T-helper 1 cell treated with Interleukin-12 subunit alpha and Interleukin-12 subunit beta and Interleukin-4 antibody, amounts not matched to agents 30 μg/mL and 1 μg/mL, for 36 hours (primary cell): ENCODE results near the gene ATG3.

ENCODE experiments used
- H3K27ac Mint-ChIP-seq: one replicate; pipeline ENCODE4 v1.8.0; 2021; ENCODE audit warnings: mild to moderate bottlenecking, mixed read lengths
- H3K27me3 Mint-ChIP-seq: one replicate; pipeline ENCODE4 v1.8.0; 2021; ENCODE audit warnings: low read depth, mixed read lengths
- H3K36me3 Mint-ChIP-seq: one replicate; pipeline ENCODE4 v1.8.0; 2021; ENCODE audit warnings: low read depth, mixed read lengths
- H3K4me1 Mint-ChIP-seq: one replicate; pipeline ENCODE4 v1.8.0; 2021; ENCODE audit warnings: low read depth, mixed read lengths
- H3K4me3 Mint-ChIP-seq: one replicate; pipeline ENCODE4 v1.8.0; 2021; ENCODE audit warnings: mild to moderate bottlenecking, moderate library complexity, mixed read lengths
- H3K9me3 Mint-ChIP-seq: one replicate; pipeline ENCODE4 v1.8.0; 2021; ENCODE audit warnings: mixed read lengths

The ATG3 gene

DNA sequence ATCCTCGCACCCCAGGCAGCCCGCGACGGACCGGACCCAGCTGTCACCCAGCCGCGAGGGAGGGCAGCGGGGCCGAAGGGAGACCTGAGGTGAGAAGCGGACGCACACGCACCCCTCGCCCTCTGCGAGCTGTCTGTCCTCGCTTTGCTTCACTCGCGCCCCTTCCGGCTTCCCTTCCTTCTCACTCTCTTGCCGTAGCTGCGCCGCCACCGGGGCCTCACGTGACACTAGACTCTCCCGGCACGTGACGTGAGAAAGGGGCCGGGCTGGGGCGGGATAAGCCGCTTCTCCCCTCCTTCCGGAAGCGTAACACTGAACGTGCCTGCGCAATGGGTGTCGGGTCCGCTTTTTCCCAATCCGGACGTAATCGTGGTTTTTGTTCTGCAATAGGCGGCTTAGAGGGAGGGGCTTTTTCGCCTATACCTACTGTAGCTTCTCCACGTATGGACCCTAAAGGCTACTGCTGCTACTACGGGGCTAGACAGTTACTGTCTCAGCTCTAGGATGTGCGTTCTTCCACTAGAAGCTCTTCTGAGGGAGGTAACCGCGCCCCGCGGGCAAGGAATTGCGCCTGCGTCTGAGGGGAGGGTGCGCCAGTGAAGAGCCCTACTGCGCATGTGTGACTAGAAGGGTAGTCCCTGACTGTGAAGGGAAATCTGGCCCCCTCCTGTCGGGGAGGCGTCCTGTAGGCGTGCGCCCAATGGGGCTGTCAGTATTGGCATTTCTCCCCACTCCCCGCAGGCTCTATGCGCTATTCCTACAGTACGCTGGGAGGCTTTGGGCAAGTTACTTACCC is at the start of gene ATG3, which contains the start of gene SLC35A5:
Gene ATG3, minus strand, starts transcription at position 229 of the 796 bp plus-strand sequence. CDS start 434 bp downstream, outside the sequence.
Gene SLC35A5, plus strand, starts transcription at position 312 of the 796 bp plus-strand sequence. CDS start 1,359 bp downstream, outside the sequence.
- Mint-ChIP-seq H3K4me3 (peak within 1 kb of the TSS; percentile 97), H3K27me3 (no peaks in the 10 kb centered on the region), H3K27ac (peak within 1 kb of the TSS; percentile 99), H3K36me3 (peaks cover 18% of the 10 kb centered on the region), H3K9me3 (no peaks in the 10 kb centered on the region), H3K4me1 (peaks cover 28% of the 10 kb centered on the region)

DNA sequence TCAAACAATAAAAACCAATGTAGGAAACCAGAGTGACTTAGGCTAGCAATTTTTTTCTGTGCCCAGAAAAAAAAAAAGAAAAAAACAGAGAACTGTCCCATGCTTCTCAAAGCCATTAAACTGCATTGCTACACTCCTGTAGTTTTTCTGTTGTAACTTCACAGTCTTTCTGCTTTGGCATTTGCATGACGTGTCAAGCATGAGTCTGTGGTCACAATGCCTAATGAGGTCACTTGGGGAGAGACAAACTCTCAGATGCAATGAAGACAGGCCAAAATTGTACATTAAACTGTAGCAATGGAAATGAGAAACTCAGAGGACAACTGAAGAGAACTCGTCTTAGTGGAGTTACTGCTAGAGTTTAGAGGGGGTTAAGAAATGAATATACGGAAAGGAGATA is 48.4 kb upstream of the ATG3 start:
- H3K27me3 Mint-ChIP-seq, result peaks cover 13% of the 10 kb centered on the region

DNA sequence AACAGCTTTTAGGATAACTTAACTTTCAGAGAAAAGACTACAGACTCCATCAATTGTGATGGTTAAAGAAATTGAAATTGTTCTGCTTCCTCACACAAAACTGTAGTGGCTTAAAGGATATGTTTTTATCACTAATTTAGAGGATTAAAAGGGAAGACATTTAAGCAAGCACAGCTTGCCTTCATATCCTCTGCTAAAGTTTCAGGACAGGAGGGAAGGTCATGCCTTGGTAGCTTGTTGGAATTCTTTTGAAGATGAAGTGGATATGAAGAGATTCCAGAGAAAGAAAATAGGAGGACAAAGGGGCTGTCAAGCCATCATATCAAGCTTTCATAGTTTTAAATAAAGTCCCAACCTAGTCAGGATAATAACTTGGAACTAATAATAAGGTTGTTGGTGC is 46.1 kb upstream of the ATG3 start:
- no peaks in the 10 kb centered on the region for H3K9me3 Mint-ChIP-seq
- no peaks in the 10 kb centered on the region for H3K36me3 Mint-ChIP-seq
- H3K27ac Mint-ChIP-seq, result no peak overlapping the region
- H3K27me3 Mint-ChIP-seq, result peaks cover 10% of the 10 kb centered on the region
- no peak overlapping the region for H3K4me3 Mint-ChIP-seq
- peaks cover 10% of the 10 kb centered on the region for H3K4me1 Mint-ChIP-seq

More for the DNA sequence above, 48.4 kb upstream of the ATG3 start:
- Mint-ChIP-seq H3K9me3 (no peaks in the 10 kb centered on the region), H3K4me1 (peaks cover under 1% of the 10 kb centered on the region), H3K36me3 (no peaks in the 10 kb centered on the region), H3K4me3 (no peak overlapping the region), H3K27ac (no peak overlapping the region)

DNA sequence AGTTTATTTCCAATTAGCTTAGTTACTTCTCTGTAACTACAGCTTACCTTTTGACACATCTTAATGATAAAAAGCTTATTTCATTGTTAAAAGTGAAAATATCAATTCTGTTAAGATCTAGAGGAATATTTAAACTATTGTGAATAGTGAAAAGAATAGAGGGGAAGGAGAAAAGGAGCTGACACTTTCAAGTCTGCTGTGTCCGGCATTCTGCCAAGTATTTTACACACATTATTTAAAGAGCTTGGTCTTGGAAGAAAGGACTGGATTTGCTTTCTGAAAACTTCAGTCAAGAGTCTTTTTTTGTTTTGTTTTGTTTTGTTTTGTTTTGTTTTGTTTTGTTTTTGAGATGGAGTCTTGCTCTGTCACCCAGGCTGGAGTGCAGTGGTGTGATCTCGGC is 44.3 kb upstream of the ATG3 start:
- Mint-ChIP-seq H3K36me3 (peaks cover 2% of the 10 kb centered on the region), H3K27me3 (peaks cover 10% of the 10 kb centered on the region), H3K9me3 (no peaks in the 10 kb centered on the region), H3K4me1 (peaks cover 20% of the 10 kb centered on the region), H3K4me3 (no peak overlapping the region), H3K27ac (no peak overlapping the region)

DNA sequence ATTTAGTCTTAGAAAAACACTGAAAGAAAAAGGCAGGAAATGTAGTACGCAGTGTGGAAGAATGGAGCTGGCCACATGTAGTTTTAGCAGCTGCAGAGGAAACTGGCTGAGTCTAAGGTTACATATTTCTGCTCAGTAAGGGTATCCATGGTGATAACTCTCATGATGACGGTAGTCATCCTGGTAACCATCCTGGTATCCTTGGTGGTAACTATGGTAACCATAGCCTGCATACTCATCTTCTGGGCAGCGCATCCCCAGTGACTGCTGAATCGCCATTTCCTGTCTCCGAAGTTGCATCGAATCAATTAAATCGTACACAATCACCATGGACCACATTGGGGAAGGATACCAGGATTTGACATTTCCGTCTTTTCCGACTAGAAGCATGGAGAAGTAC is 43.5 kb upstream of the ATG3 start:
- Mint-ChIP-seq H3K36me3 (peaks cover 2% of the 10 kb centered on the region), H3K4me1 (peaks cover 20% of the 10 kb centered on the region), H3K27me3 (peaks cover 8% of the 10 kb centered on the region), H3K27ac (no peak overlapping the region), H3K9me3 (no peaks in the 10 kb centered on the region), H3K4me3 (no peak overlapping the region)

DNA sequence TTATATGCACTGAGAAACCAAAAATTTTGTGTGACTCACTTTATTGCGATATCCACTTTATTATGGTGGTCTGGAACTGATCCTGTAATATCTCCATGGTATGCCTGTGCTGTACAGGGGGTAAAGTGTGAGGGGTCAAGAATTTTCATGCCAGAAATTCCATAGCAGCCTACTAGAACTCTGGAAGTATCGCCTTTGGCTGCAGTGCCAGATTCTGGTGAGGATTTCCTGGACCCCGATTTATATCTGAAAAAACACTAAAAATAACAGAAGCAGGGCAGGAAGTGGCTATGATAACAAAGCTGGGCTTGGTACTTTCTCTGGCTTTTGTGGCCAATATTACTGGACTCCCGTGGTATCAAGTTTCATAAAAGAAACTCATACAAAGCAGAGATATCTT is 42.8 kb upstream of the ATG3 start:
- peaks cover 6% of the 10 kb centered on the region for H3K27me3 Mint-ChIP-seq
- H3K27ac Mint-ChIP-seq, result no peak overlapping the region
- no peak overlapping the region for H3K4me3 Mint-ChIP-seq
- H3K4me1 Mint-ChIP-seq, result peaks cover 20% of the 10 kb centered on the region
- H3K36me3 Mint-ChIP-seq, result peaks cover 2% of the 10 kb centered on the region
- no peaks in the 10 kb centered on the region for H3K9me3 Mint-ChIP-seq

DNA sequence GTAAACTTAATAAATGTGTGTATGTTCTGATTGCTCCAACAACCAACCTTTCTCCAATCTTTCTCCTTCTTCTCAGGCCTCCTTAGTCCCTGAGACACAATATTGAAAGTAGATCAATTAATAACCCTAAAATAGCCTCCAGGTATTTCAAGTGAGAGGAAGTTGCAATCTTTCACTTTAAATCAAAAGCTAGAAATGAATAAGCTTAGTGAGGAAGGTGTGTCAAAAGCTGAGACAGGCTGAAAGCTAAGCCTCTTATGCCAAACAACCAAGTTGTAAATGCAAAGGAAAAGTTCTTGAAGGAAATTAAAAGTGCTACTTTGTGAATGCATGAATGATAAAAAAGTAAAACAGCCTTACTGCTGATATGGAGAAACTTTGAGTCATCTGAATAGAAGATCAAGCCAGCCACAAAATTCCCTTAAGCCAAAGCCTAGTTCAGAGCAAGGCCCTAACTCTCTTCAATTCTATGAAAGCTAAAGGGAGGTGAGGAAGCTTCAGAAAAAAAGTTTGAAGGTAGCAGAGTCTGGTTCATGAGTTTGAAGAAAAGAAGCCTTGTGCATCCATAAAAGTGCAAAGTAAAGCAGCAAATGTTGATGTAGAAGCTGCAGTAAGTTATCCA is 40.6 kb upstream of the ATG3 start:
- Mint-ChIP-seq H3K9me3 (no peaks in the 10 kb centered on the region), H3K36me3 (peaks cover 2% of the 10 kb centered on the region), H3K27ac (no peak overlapping the region), H3K4me1 (peaks cover 20% of the 10 kb centered on the region), H3K27me3 (no peaks in the 10 kb centered on the region), H3K4me3 (no peak overlapping the region)

DNA sequence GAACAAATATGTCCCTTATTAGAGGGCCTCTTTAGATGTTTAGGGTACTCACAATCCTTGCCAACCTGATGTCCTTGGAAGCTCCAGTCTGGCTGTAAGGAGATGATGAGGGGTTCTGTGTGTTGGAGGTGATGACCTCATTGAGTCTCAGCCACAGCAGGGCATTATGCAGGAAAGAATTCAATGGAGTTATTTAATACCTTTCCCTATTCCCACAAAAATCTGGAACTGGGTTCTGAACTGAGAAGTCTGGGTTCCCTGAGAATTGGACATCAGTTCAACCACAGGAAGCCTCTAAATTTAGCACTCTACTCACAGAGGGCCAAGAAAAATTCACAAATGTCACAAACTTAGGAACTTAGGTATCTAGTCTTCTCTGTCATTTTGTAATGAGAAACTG is 37.0 kb upstream of the ATG3 start:
- Mint-ChIP-seq H3K4me3 (no peak overlapping the region), H3K27me3 (no peaks in the 10 kb centered on the region), H3K36me3 (peaks cover 2% of the 10 kb centered on the region), H3K27ac (no peak overlapping the region), H3K4me1 (peaks cover 13% of the 10 kb centered on the region), H3K9me3 (no peaks in the 10 kb centered on the region)

DNA sequence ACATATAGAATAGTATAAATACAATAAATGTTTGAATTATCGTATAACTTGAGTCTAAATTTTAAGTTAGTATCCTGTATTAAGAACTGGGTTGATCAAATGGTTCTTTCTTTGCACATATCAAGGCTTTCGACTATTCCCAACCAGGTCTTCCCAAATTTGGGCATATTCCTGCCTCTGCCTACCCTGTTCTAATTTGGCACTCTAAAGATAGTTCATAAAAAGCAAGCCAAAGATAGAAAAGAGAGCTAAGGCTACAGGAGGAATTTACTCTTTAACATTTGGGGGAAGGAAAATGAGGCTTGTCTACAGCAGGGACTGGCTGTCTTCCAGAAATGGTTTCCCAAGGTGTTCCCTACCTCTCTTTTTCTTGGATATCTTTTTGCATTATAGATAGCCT is 36.2 kb upstream of the ATG3 start:
- Mint-ChIP-seq H3K9me3 (peaks cover 3% of the 10 kb centered on the region), H3K27me3 (no peaks in the 10 kb centered on the region), H3K36me3 (peaks cover 8% of the 10 kb centered on the region), H3K27ac (no peak overlapping the region), H3K4me3 (no peak overlapping the region), H3K4me1 (peaks cover 11% of the 10 kb centered on the region)

DNA sequence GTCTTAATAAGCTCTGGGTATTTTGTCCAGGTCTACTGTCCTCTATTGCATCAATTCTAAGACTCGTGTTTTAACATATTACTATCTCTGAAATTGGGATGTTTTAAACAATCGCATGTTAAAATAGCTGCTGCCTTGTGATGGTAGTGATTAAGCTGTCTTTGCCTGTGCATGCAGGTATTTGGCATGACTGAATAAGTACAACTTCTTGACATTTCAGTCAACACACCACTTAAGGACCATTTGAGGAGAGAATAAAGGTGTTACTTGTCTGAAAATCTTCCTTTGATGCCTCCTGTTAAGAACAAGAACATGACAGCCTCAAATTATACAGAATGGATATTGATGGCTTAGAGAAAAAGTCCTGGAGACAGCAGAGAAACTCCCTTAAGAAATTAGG is 33.1 kb upstream of the ATG3 start:
- H3K4me3 Mint-ChIP-seq, result no peak overlapping the region
- no peak overlapping the region for H3K27ac Mint-ChIP-seq
- H3K9me3 Mint-ChIP-seq, result peaks cover 11% of the 10 kb centered on the region
- H3K27me3 Mint-ChIP-seq, result no peaks in the 10 kb centered on the region
- peaks cover 26% of the 10 kb centered on the region for H3K36me3 Mint-ChIP-seq
- H3K4me1 Mint-ChIP-seq, result peaks cover 5% of the 10 kb centered on the region

DNA sequence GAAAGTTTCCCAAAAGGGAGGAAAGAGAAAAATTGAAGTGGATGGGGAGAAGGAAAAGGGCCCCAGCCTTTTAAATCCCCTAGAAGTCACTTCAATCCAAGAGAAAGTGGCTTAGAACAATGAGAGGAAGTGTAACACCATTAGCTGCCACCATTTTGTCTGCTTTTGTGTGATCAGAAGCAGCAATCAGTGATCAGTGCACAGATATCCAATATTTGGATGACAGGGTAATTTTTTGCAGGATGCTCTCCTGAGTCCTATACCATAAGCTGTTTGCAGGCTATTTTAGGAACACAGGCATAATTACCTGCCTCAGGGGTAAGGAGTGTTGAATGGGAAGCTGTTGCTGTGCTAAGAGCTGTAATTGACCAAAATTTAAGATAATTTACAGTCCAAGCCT is 31.5 kb upstream of the ATG3 start:
- no peaks in the 10 kb centered on the region for H3K27me3 Mint-ChIP-seq
- H3K4me1 Mint-ChIP-seq, result peaks cover 5% of the 10 kb centered on the region
- no peak overlapping the region for H3K27ac Mint-ChIP-seq
- H3K36me3 Mint-ChIP-seq, result peaks cover 32% of the 10 kb centered on the region
- H3K4me3 Mint-ChIP-seq, result no peak overlapping the region
- H3K9me3 Mint-ChIP-seq, result peaks cover 11% of the 10 kb centered on the region

DNA sequence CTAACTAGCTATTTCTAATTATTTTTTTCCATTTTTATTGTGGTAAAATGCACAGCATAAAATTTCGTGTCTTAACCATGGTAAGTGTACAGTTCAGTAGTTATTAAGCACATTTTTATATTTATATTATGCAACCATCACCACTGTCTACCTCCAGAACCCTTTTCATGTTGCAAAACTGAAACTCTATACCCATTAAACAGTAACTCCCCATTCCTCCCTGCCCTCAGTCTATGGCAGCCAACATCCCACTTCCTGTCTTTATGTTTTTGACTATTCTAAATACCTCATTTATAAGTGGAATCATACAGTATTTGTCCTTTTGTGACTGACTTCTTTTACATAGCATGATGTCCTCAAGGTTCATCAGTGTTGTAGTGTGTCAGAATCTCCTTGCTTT is 25.6 kb upstream of the ATG3 start:
- H3K4me3 Mint-ChIP-seq, result no peak overlapping the region
- H3K27me3 Mint-ChIP-seq, result no peaks in the 10 kb centered on the region
- H3K27ac Mint-ChIP-seq, result no peak overlapping the region
- peaks cover 2% of the 10 kb centered on the region for H3K9me3 Mint-ChIP-seq
- peaks cover 40% of the 10 kb centered on the region for H3K36me3 Mint-ChIP-seq
- H3K4me1 Mint-ChIP-seq, result peaks cover 11% of the 10 kb centered on the region

DNA sequence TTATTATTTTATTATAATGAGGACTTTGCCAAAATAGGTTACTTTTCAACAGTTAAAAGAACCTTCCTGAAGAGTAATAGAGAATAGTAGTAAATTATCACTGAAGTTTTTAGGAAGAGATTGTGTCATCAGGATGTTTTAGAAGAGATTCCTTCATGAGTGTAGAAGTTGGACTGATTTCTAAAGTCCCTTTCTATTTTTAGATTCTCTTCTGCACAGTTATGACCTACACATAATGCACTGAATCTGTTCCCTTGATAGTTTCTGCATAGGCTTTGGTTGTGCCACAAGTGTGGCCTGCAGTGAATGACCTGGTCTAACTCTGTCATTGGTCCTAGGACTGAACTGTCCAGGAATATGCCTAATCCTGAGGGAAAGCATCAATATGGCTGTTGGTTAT is 24.0 kb upstream of the ATG3 start:
- H3K36me3 Mint-ChIP-seq, result peaks cover 31% of the 10 kb centered on the region
- H3K27me3 Mint-ChIP-seq, result no peaks in the 10 kb centered on the region
- no peak overlapping the region for H3K4me3 Mint-ChIP-seq
- no peaks in the 10 kb centered on the region for H3K9me3 Mint-ChIP-seq
- H3K27ac Mint-ChIP-seq, result no peak overlapping the region
- peaks cover 12% of the 10 kb centered on the region for H3K4me1 Mint-ChIP-seq

DNA sequence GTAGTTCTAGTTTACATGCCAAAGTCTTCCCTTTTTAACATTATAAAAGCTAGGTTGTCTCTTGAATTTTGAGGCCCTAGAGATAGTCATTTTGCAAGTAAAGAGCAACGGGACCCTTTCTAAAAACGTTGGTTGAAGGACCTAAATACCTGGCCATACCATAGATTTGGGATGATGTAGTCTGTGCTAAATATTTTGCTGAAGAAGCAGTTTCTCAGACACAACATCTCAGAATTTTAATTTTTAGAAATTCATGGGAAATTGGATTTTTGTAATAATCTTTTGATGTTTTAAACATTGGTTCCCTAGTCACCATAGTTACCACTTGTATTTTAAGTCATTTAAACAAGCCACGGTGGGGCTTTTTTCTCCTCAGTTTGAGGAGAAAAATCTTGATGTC is 21.3 kb upstream of the ATG3 start:
- peaks cover 10% of the 10 kb centered on the region for H3K4me1 Mint-ChIP-seq
- peaks cover 21% of the 10 kb centered on the region for H3K36me3 Mint-ChIP-seq
- H3K27me3 Mint-ChIP-seq, result no peaks in the 10 kb centered on the region
- H3K27ac Mint-ChIP-seq, result no peak overlapping the region
- no peak overlapping the region for H3K4me3 Mint-ChIP-seq
- H3K9me3 Mint-ChIP-seq, result no peaks in the 10 kb centered on the region

DNA sequence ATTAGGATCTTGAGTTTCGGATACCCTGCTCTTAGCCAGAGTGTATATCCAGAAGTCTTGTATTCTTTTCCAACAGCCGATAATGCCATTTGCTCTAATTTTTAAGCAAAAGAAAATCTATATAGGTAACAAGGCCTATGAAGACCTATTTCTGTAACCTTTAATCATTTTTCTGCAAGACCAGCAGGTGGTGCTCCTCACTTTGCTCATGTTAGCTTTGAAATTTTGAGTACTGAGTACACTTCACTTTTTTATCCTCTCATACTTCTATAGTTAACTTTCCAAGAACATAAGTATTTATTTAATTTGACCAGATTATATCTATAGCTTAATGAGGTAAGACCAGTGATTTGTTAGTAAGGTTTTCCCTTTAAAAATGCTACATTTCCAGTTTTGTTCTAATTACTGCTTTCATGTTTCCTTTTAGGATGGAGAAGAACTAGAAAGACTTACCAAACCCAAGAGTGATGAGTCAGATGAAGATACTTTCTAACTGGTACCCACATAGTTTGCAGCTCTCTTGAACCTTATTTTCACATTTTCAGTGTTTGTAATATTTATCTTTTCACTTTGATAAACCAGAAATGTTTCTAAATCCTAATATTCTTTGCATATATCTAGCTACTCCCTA is 20.6 kb upstream of the ATG3 start:
- Mint-ChIP-seq H3K4me1 (peaks cover 7% of the 10 kb centered on the region), H3K4me3 (no peak overlapping the region), H3K9me3 (no peaks in the 10 kb centered on the region), H3K36me3 (peaks cover 17% of the 10 kb centered on the region), H3K27me3 (no peaks in the 10 kb centered on the region), H3K27ac (no peak overlapping the region)
